Esophagus squamous epithelium (tissue), 5 donors: Measurements from ENCODE around the gene ADAP1. TPM values are rescaled to one million over a fixed set of nuclear protein-coding genes. Genes with fewer than 3 reads are reported as not detected.
"Not testable (repeated sequence)": the region's sequence is repeated elsewhere in the genome, so short reads cannot be mapped to it uniquely, and the experiment has no call there.

Source experiments
- DNase-seq: peaks from one replicate; lab custom pipeline; 2025; lab: John Stamatoyannopoulos, UW
- H3K27ac ChIP-seq, 4 donors: fragments of 200-600 bp; sonication (generic); one replicate each; pipeline ENCODE4 v1.5.1; 2016 to 2019; ENCODE audit warnings: mild to moderate bottlenecking in 1 of 4
- H3K27me3 ChIP-seq, 4 donors: fragments of 200-600 bp; sonication (generic); 1 replicate in 3 of 4; 2 replicates in 1 of 4; pipeline versions ENCODE4 v1.5.1 to v1.6.0; 2017 to 2021; ENCODE audit warnings: antibody characterized with exemption in 1 of 4
- H3K36me3 ChIP-seq, 3 donors: fragments of 200-600 bp; sonication (generic); one replicate each; pipeline ENCODE4 v1.5.1; 2016 to 2019
- H3K4me1 ChIP-seq, 3 donors: fragments of 200-600 bp; sonication (generic); one replicate each; pipeline ENCODE4 v1.5.1; 2017 to 2019
- H3K4me3 ChIP-seq, 4 donors: fragments of 200-600 bp; sonication (generic); 1 replicate in 3 of 4; 2 replicates in 1 of 4; pipeline ENCODE4 v1.5.1; 2016 to 2019; ENCODE audit warnings: mild to moderate bottlenecking in 2 of 4, moderate library complexity in 1 of 4
- H3K9me3 ChIP-seq, 3 donors: fragments of 200-600 bp; sonication (generic); one replicate each; pipeline ENCODE4 v1.5.1; 2016 to 2019
- POLR2A ChIP-seq, 4 donors: fragments of 450-650 bp; IDR thresholded peaks; one replicate each; pipeline ENCODE4 v1.6.1; 2017; ENCODE audit warnings: antibody characterized with exemption in 4 of 4, mild to moderate bottlenecking in 4 of 4, moderate library complexity in 3 of 4
- WGBS, 2 donors: methylation state at CpG; one replicate each; pipeline ENCODE4 v1.1.5; 2018; 5-methylcytosine and 5-hydroxymethylcytosine counted together
- intact Hi-C: fragments of 100-400 bp; cut with DNase I; formaldehyde crosslinking; loops from one replicate; pipeline ENCODE4 v1.15.0; 2022
- total RNA-seq, 4 donors: library from RNA; depleted of rRNA; stranded (reverse); fragments of >200 nt; gene quantifications; one replicate each; pipeline ENCODE4 v1.1.0, GENCODE V29; 2016
- TF ChIP-seq, protein P1 (sequence below), 6 experiments: fragments of 450-650 bp in 4 of 6; fragments of 200-600 bp in 2 of 6; sonication (generic) in 2 of 6; IDR thresholded peaks; one replicate each; pipeline ENCODE4 v1.5.1; 2016 to 2019; ENCODE audit warnings: antibody characterized with exemption in 6 of 6, mild to moderate bottlenecking in 4 of 6, moderate library complexity in 4 of 6
- donor health status: DM: yes; HTN: yes; CAD: no.

ADAP1 gene
- total RNA-seq, 4 donors from 2014 or later: 6.0 to 13.7 (median 9.9) TPM

DNA sequence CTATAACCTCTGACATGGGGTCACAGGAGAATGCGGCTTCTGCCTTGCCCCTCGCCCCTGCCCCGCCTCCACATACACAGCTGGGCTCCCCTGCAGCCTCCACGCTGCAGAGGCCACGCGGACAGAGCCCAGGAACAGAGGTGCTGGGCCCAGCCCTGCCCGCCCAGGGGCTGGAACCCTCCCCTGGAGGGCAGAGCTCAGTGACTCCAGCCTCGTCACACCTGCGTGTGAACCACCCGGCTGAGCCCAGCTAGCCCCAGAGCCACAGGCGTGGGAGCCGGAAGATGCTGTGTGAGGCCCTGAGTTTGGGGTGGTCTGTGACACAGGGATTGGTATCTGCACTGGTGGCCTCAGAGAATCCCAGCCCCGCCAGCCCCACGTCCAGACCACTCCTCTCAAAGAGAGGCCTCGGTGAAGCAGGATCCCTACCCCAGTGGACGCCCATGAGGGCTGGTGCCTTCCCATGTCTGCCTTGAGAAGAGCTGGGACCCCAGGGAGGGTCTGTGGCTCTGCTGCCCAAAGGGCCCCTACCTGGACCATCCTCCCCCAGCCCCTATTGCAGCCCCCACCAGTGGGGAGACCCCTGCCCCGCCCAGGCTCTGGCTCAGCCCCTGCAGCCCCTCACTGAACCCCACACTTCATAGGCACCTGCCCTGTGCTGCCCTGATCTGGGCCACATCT is 8.1 kb upstream of the ADAP1 start:
- Histone ChIP-seq H3K4me3 (no peak overlapping the region), H3K9me3 (no peaks in the 10 kb centered on the region), H3K4me1 (peaks cover 6 to 40% (median 25%) of the 10 kb centered on the region in 3 donors), H3K27ac (no peak overlapping the region), H3K36me3 (peaks cover 4 to 11% (median 8%) of the 10 kb centered on the region in 3 donors), H3K27me3 (peaks cover 0 to 33% (median 0%) of the 10 kb centered on the region in 4 donors)
- no peak for TF ChIP-seq POLR2A (IDR thresholded peaks at IDR 0.05)
- TF ChIP-seq, protein P1, sequence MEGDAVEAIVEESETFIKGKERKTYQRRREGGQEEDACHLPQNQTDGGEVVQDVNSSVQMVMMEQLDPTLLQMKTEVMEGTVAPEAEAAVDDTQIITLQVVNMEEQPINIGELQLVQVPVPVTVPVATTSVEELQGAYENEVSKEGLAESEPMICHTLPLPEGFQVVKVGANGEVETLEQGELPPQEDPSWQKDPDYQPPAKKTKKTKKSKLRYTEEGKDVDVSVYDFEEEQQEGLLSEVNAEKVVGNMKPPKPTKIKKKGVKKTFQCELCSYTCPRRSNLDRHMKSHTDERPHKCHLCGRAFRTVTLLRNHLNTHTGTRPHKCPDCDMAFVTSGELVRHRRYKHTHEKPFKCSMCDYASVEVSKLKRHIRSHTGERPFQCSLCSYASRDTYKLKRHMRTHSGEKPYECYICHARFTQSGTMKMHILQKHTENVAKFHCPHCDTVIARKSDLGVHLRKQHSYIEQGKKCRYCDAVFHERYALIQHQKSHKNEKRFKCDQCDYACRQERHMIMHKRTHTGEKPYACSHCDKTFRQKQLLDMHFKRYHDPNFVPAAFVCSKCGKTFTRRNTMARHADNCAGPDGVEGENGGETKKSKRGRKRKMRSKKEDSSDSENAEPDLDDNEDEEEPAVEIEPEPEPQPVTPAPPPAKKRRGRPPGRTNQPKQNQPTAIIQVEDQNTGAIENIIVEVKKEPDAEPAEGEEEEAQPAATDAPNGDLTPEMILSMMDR (IDR thresholded peaks at IDR 0.05): no peak
- DNase-seq: no peak
- 81 to 96% methylated on average over 4 of the region's 17 CpGs for WGBS, 2 donors
- intact Hi-C loops: no loop called here

DNA sequence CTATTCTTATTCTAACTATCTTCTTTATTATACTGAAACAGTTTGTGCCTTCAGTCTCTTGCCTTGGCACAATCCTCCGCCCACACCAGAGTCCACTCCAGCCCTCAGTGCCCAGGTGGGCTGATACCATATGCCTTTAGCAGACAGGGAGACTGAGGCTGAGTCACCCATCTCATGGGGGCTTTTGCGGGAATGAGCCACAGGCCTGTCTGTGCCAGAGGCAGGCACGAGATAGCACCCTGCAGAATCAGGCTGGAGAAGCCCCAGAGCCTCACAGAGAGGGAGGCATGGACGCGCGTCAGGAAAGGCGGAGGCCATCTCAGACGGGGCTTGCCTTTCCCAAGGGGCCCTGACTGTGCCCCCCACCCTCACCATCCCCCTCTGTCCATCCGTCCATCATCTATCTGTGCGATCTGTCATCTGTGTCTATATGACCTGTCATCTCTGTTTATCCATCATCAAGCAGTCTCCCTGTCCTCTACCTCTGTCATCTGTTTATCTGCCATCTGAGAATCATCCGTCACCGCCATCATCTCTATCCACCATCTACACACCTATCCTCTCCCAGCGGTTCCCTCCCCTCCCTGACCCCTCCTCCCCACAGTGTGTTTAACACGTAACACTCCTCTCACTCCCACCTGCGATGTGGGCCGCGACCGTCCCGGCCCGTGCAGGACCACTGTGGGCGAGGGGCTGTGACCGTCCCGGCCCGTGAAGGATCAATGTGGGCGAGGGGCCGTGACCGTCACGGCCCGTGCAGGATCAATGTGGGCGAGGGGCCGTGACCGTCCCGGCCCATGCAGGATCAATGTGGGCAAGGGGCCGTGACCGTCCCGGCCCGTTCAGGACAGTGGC is 7.3 kb upstream of the ADAP1 start:
- WGBS, 2 donors: 81 to 82% methylated on average over 16 to 18 of the region's 37 CpGs
- intact Hi-C loops: no loop called here
- Histone ChIP-seq H3K27me3 (peaks cover 0 to 41% (median 0%) of the 10 kb centered on the region in 4 donors), H3K9me3 (no peaks in the 10 kb centered on the region), H3K4me3 (no peak overlapping the region), H3K27ac (no peak overlapping the region), H3K4me1 (peaks cover 6 to 40% (median 25%) of the 10 kb centered on the region in 3 donors), H3K36me3 (peaks cover 0 to 3% (median under 1%) of the 10 kb centered on the region in 3 donors)
- DNase-seq: no peak
- TF ChIP-seq POLR2A (IDR thresholded peaks at IDR 0.05): no peak
- TF ChIP-seq, protein P1 (IDR thresholded peaks at IDR 0.05): no peak

DNA sequence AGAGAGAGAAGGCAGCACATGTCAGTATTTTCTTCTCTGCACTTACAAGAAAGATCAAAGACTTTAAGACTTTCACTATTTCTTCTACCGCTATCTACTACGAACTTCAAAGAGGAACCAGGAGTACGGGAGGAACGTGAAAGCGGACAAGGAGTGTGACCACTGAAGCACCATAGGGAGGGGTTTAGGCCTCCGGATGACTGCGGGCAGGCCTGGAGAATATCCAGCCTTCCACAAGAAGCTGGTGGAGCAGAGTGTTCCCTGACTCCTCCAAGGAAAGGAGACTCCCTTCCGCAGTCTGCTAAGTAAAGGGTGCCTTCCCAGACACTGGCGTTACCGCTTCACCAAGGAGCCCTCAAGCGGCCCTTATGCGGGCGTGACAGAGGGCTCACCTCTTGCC is 6.5 kb upstream of the ADAP1 start:
- intact Hi-C loops, H3K27ac ChIP-seq: not testable (repeated sequence)

DNA sequence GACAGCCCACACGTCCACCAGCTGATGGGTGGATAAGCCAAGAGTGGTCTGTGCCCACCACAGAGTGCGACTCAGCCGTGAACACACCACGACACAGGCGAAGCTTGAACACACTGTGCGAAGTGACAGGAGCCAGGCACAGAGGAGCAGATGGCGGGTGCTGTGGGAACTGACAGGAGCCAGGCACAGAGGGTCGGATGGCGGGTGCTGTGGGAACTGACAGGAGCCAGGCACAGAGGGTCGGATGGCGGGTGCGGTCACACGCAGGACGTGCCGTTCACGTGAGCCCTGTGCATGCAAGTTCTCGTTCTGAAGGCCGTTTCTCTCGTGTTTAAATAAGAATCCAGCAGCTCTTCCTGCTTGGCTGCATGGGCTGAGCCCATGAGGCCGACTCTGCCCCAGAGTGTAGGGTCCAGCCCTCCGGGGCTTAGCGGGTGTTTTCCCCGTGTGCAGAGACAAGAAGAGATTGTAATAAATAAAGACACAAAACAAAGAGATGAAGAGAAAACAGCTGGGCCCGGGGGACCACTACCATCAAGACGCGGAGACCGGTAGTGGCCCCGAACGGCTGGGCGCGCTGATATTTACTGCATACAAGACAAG is 5.9 kb upstream of the ADAP1 start:
- TF ChIP-seq, protein P1 (IDR thresholded peaks at IDR 0.05): no peak
- no peak for TF ChIP-seq POLR2A (IDR thresholded peaks at IDR 0.05)
- no peak overlapping the region for H3K4me3 ChIP-seq
- H3K36me3 ChIP-seq: no peaks in the 10 kb centered on the region
- H3K4me1 ChIP-seq: peaks cover 6 to 28% (median 21%) of the 10 kb centered on the region in 3 donors
- no peak overlapping the region for H3K27ac ChIP-seq
- H3K9me3 ChIP-seq: no peaks in the 10 kb centered on the region
- WGBS, 2 donors: 75 to 80% methylated on average over 23 to 29 of the region's 31 CpGs
- no peak for DNase-seq
- H3K27me3 ChIP-seq: peaks cover 0 to 51% (median 0%) of the 10 kb centered on the region in 4 donors
- intact Hi-C loops: no loop called here

More for the DNA sequence above, 6.5 kb upstream of the ADAP1 start:
- DNase-seq, H3K36me3 ChIP-seq, H3K9me3 ChIP-seq, H3K4me3 ChIP-seq: not testable (repeated sequence)
- Histone ChIP-seq H3K27me3 (peaks cover 0 to 46% (median 0%) of the 10 kb centered on the region in 4 donors), H3K4me1 (peaks cover 6 to 34% (median 25%) of the 10 kb centered on the region in 3 donors)
- 61 to 62% methylated on average over 11 to 13 of the region's 13 CpGs for WGBS, 2 donors

DNA sequence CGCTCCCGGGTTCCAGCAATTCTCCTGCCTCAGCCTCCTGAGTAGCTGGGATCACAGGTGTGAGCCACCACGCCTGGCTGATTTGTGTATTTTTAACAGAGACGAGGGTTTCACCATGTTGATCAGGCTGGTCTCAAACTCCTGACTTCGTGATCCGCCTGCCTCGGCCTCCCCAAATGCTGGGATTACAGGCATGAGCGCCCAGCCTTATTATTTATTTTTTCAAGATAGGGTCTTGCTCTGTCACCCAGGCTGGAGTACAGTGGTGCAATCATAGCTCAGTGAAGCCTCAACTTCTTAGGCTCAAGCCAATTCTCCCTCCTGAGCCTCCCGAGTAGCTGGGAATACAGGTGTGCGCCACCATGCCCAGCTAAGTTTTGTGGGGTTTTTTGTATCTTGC is 5.3 kb upstream of the ADAP1 start:
- peaks cover 0 to 58% (median 0%) of the 10 kb centered on the region in 4 donors for H3K27me3 ChIP-seq
- DNase-seq, H3K9me3 ChIP-seq, H3K4me3 ChIP-seq, H3K36me3 ChIP-seq, H3K27ac ChIP-seq, intact Hi-C loops: not testable (repeated sequence)
- 88 to 93% methylated on average over 9 to 10 of the region's 10 CpGs for WGBS, 2 donors
- peaks cover 9 to 28% (median 17%) of the 10 kb centered on the region in 3 donors for H3K4me1 ChIP-seq
